Cardiac fibroblast (primary cell): ENCODE results near the gene MPND.

ENCODE experiments used
- DNase-seq, 2 donors: peaks; one replicate each; pipeline versions ENCODE4 v3.0.0 to v3.0.0-alpha.2; 2010; ENCODE audit warnings: low read depth in 2 of 2
- H3K4me3 ChIP-seq, 2 donors: replicated peaks in 1 of 2; 1 replicate in 1 of 2; 2 replicates in 1 of 2; pipeline ENCODE4 v1.5.1; 2011; ENCODE audit warnings: low read depth in 2 of 2, low read length in 2 of 2, mild to moderate bottlenecking in 2 of 2, moderate library complexity in 1 of 2
- TF ChIP-seq, protein P1 (sequence below): IDR thresholded peaks from one replicate; pipeline ENCODE4 v1.5.1; 2011; ENCODE audit warnings: low read depth, mild to moderate bottlenecking, low read length, inconsistent platforms

Gene MPND

GRCh38 chr19:4320419-4320818 is 22.9 kb upstream of the MPND start:
- DNase-seq = no peak
- H3K4me3 ChIP-seq = no peak overlapping the region
- TF ChIP-seq, protein P1, sequence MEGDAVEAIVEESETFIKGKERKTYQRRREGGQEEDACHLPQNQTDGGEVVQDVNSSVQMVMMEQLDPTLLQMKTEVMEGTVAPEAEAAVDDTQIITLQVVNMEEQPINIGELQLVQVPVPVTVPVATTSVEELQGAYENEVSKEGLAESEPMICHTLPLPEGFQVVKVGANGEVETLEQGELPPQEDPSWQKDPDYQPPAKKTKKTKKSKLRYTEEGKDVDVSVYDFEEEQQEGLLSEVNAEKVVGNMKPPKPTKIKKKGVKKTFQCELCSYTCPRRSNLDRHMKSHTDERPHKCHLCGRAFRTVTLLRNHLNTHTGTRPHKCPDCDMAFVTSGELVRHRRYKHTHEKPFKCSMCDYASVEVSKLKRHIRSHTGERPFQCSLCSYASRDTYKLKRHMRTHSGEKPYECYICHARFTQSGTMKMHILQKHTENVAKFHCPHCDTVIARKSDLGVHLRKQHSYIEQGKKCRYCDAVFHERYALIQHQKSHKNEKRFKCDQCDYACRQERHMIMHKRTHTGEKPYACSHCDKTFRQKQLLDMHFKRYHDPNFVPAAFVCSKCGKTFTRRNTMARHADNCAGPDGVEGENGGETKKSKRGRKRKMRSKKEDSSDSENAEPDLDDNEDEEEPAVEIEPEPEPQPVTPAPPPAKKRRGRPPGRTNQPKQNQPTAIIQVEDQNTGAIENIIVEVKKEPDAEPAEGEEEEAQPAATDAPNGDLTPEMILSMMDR = no peak

DNA sequence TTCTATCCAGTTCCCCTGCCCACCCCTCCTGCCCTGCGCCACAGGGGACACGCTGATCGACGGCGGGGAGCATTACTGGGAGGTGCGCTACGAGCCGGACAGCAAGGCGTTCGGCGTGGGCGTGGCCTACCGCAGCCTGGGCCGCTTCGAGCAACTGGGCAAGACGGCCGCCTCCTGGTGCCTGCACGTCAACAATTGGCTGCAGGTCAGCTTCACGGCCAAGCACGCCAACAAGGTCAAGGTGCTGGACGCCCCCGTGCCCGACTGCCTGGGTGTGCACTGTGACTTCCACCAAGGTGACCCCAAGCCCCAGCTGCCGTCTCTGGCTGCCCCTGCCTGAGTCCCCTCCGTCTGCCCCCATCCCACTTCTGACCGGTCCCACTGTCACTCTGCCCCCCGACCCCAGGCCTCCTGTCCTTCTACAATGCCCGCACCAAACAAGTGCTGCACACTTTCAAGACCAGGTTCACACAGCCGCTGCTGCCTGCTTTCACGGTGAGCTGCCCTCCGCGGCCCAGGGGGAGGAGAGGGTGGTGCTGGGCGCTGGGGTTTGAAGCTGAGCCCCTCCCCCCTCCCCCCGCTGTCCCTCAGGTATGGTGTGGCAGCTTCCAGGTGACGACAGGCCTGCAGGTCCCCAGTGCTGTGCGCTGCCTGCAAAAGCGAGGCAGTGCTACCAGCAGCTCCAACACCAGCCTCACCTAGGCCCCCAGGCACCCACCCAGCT is 20.3 kb upstream of the MPND start:
- no peak for DNase-seq

DNA sequence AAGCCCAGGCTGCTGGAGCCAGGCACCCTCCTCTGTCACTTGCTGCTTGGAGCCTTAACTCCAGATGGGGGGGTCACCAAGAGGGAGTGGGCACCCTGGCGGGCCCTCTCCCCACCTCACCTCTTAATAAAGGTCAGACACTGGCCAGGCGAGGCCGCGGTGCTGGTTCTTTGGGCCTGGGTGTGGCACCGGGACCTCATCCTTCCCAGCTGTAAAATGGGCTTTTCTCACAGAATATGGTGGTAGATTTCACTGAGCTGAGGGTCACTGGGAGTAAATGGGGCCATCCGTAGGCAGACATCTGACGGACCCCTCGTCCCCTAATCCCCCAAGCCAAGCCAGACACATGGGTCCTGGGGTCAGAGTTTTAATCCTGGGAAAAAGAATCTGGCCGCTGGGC is 19.7 kb upstream of the MPND start:
- H3K4me3 ChIP-seq = no peak overlapping the region
- TF ChIP-seq, protein P1 = no peak
- DNase-seq = no peak

More for the DNA sequence above, 20.3 kb upstream of the MPND start:
- no peak overlapping the region for H3K4me3 ChIP-seq
- TF ChIP-seq, protein P1 = no peak

DNA sequence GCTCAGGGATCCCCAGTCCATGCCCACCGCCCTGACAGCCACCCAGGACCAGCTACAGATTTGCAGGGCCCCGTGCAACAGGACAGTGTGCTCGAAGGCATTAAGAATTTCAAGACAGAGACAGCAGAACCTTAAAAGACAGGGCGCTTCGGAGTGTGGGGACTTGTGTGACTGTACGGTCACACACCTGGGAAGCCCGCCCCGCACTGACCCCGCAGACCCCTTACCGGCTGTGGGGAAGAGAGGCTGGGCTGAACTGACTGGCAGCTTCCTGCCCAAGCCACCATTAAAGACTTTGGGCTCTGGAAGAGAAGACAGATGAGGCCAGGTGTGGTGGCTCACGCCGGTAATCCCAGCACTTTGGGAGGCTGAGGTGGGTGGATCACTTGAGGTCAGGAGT is 19.1 kb upstream of the MPND start:
- H3K4me3 ChIP-seq = no peak overlapping the region
- no peak for DNase-seq
- TF ChIP-seq, protein P1 = no peak

DNA sequence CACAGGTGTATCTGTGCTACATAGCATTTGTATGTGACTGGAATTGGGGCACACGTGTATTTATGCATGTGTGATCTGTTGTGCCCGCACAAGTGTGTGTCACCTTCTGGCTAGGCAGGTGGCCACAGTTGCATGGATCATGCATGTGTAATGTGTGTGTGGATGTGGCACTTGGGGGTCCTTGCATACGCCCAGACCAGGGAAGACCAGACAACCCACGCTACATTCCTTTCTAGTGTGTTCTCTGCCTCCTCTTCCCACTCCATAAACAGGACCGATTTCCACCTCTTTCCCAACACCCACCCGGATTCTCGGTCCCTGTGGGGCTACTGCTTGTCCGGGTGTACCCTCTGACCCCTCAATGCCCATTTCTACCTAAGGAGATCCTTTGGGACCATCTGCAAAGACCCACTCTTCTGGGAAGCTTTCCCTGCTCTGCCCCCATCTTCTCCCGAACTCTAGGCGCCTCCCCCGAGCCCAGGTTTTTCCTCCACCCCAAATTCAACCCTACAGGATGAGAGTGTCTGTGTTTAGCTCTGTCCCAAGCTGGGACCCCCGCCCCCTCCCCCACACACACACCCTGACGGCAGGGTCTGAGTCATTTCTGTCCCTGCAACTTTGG is 17.0 kb upstream of the MPND start:
- TF ChIP-seq, protein P1 = no peak
- H3K4me3 ChIP-seq = no peak overlapping the region
- no peak for DNase-seq

- TF ChIP-seq, protein P1 = no peak
- H3K4me3 ChIP-seq = no peak overlapping the region
- no peak for DNase-seq
Observed at GRCh38 chr19:4326837-4327251, 16.5 kb upstream of the MPND start.
